Activated CD8-positive, alpha-beta T cell treated with anti-CD3 and anti-CD28 coated beads, Interleukin-2, amount 10 ng/mL, durations not matched to agents 7 days and 5 days (primary cell): ENCODE data around the gene MYBPC1. TPM values are rescaled to one million over a fixed set of nuclear protein-coding genes. Genes with fewer than 3 reads are reported as not detected.
"Not testable (repeated sequence)": the region's sequence is repeated elsewhere in the genome, so short reads cannot be mapped to it uniquely, and the experiment has no call there.

Experiments used
- ATAC-seq: fragments of 150-1000 bp; cut with Tn5 transposase; one replicate; pipeline ENCODE4 v1.10.0; 2021; ENCODE audit warnings: moderate library complexity
- CTCF ChIA-PET: fragments of 350-600 bp; sonication (Branson Sonifier 250); formaldehyde crosslinking; loops from one replicate; lab custom pipeline; 2021; ENCODE audit warnings: antibody characterized with exemption; lab: Charles Lee
- POLR2A ChIA-PET: fragments of 350-600 bp; sonication (Branson Sonifier 250); formaldehyde crosslinking; loops from one replicate; lab custom pipeline; 2021; ENCODE audit warnings: antibody characterized with exemption; lab: Charles Lee
- DNase-seq: peaks from one replicate; pipeline ENCODE4 v3.0.0-alpha.2; 2020
- H3K27ac Mint-ChIP-seq: one replicate; pipeline ENCODE4 v1.8.0; 2021; ENCODE audit warnings: mild to moderate bottlenecking, mixed read lengths
- H3K27me3 Mint-ChIP-seq: one replicate; pipeline ENCODE4 v1.8.0; 2021; ENCODE audit warnings: low read depth, mixed read lengths
- H3K36me3 Mint-ChIP-seq: one replicate; pipeline ENCODE4 v1.8.0; 2021; ENCODE audit warnings: low read depth, mixed read lengths
- H3K4me1 Mint-ChIP-seq: one replicate; pipeline ENCODE4 v1.8.0; 2021; ENCODE audit warnings: low read depth, mixed read lengths
- H3K4me3 Mint-ChIP-seq: one replicate; pipeline ENCODE4 v1.8.0; 2021; ENCODE audit warnings: mild to moderate bottlenecking, mixed read lengths
- H3K9me3 Mint-ChIP-seq: one replicate; pipeline ENCODE4 v1.8.0; 2022; ENCODE audit warnings: mixed read lengths; ENCODE audit not compliant: insufficient read depth
- total RNA-seq, 2 experiments: library from RNA; stranded (reverse); gene quantifications; one replicate each; pipeline ENCODE4 v1.2.3, GENCODE V29; 2021

MYBPC1 gene
- total RNA-seq, 2 experiments from 2014 or later = not detected

DNA sequence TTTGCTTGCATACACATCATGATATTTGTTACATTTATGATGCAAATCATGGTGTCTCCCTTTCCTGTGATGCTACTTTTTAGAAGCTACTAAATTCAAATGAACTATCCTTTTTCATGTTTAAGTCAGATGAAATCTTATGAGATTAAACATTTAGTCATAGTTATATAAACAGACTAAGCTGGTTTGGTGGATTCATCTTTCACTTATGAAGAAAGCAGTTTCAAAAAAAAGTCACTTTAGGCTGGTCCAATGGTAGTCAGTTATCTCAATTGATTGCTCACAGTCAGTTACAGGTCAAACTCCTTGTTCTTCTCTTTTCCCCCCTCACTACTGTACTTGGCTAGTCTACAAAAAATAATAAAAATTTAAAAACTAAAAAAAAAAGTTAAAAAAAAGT lies 124.8 kb downstream of the MYBPC1 start:
- ATAC-seq (no peak), DNase-seq (no peak)
- no peaks in the 10 kb centered on the region for H3K9me3 Mint-ChIP-seq
- H3K27ac Mint-ChIP-seq = no peak overlapping the region
- H3K27me3 Mint-ChIP-seq = no peaks in the 10 kb centered on the region
- CTCF ChIA-PET = interaction anchor here (0.7 to 1.5 kb wide), 2 partner anchors 54 to 308 kb away, joined by 3 read pairs; no protein-coding TSS in a partner anchor
- H3K4me1 Mint-ChIP-seq = no peaks in the 10 kb centered on the region
- no peak overlapping the region for H3K4me3 Mint-ChIP-seq
- H3K36me3 Mint-ChIP-seq = peaks cover 3% of the 10 kb centered on the region
- POLR2A ChIA-PET = no interaction called here

DNA sequence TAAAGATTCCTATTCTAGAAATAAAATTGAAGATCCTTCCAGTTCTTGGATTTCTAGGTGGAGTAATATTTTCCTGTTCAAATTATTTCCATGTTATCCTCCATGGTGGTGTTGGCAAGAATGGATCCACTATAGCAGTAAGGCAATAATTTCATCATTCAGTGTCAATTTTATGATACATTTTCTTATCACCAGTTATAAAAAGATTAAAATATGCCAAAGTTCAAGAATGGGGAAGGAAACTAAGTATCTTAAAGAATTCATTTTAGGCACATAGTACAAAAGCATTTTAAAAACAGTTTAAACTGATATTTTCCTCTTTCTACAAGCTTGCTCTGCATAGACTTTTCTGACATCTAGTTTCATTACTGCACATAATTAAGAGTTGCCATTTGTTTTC lies 125.3 kb downstream of the MYBPC1 start:
- no peak overlapping the region for H3K27ac Mint-ChIP-seq
- ChIA-PET POLR2A (no interaction called here), CTCF (interaction anchor here (0.7 to 1.5 kb wide), 2 partner anchors 54 to 308 kb away, joined by 3 read pairs; no protein-coding TSS in a partner anchor)
- H3K36me3 Mint-ChIP-seq = peaks cover 6% of the 10 kb centered on the region
- H3K27me3 Mint-ChIP-seq = no peaks in the 10 kb centered on the region
- H3K9me3 Mint-ChIP-seq = no peaks in the 10 kb centered on the region
- no peak for DNase-seq
- no peak for ATAC-seq
- H3K4me3 Mint-ChIP-seq = no peak overlapping the region
- H3K4me1 Mint-ChIP-seq = no peaks in the 10 kb centered on the region

DNA sequence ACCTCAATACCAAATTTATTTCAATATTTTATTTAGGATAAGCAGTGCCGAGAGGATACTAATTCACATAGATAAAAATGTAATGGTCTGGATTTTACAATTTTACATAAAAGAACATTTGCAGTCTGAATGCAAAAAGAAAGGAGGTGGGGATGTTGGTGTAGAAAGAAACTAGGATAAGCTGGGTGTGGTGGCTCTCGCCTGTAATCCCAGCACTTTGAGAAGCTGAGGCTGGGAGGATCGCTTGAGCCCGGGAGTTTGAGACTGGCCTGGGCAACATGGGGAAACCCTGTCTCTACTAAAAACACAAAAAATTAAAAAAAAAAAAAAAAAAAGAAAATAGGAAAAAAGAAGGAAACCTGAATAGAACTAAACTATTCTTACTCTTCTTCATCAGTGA lies 127.6 kb downstream of the MYBPC1 start:
- DNase-seq (no peak), ATAC-seq (no peak)
- ChIA-PET CTCF (interaction anchor here (2.3 kb wide), 1 partner anchor 118 kb away, joined by 5 read pairs; no protein-coding TSS in a partner anchor), POLR2A (no interaction called here)
- H3K36me3 Mint-ChIP-seq = peaks cover 14% of the 10 kb centered on the region
- peaks cover 5% of the 10 kb centered on the region for H3K4me1 Mint-ChIP-seq
- no peak overlapping the region for H3K4me3 Mint-ChIP-seq
- no peaks in the 10 kb centered on the region for H3K9me3 Mint-ChIP-seq
- H3K27me3 Mint-ChIP-seq = no peaks in the 10 kb centered on the region
- no peak overlapping the region for H3K27ac Mint-ChIP-seq

DNA sequence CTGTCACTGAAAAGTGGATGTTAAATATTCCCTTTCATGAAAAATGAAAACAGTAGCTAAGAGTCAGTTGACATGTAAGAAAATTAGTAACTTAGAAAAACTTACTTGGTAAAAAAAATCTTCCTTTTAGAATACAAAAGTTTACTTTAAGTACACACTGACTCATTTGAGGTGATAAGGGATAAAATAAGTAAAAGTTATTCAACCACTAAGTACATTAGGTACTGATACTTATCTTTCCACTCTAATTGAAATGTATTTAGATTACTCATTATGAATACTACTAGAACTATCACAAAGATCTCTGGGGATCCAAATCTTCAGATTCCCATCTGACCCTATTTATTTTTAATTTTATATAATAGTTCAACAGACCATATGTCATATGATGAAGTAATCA lies 132.3 kb downstream of the MYBPC1 start:
- no peak overlapping the region for H3K27ac Mint-ChIP-seq
- POLR2A ChIA-PET = no interaction called here

DNA sequence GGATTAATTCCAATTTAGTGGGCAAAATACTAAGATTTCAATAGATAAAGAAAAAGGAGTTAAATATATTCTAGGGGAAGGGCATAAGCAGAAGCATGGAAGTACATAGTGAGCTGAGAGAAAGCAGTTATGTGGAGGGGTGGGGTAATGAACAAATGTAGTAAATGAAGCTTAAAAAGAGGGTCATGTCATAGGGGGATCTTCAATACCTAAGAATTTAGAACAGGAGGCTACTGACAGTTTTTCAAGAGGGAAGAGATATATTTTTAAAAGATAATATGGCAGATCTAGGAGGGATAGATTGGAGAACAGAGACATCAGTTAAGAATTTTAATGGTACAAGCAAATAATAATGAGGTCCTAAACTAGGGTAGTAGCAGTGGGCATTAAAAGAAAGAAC lies 135.1 kb downstream of the MYBPC1 start:
- CTCF ChIA-PET = interaction anchor here (0.6 kb wide), 1 partner anchor 95 kb away, joined by 3 read pairs; no protein-coding TSS in a partner anchor
- no peaks in the 10 kb centered on the region for H3K27me3 Mint-ChIP-seq
- POLR2A ChIA-PET = no interaction called here
- no peak for DNase-seq
- H3K9me3 Mint-ChIP-seq = no peaks in the 10 kb centered on the region
- no peak for ATAC-seq
- peaks cover 5% of the 10 kb centered on the region for H3K4me1 Mint-ChIP-seq
- peaks cover 28% of the 10 kb centered on the region for H3K36me3 Mint-ChIP-seq
- no peak overlapping the region for H3K4me3 Mint-ChIP-seq
- H3K27ac Mint-ChIP-seq = no peak overlapping the region

More for the DNA sequence above, 132.3 kb downstream of the MYBPC1 start:
- Mint-ChIP-seq H3K4me1 (peaks cover 5% of the 10 kb centered on the region), H3K9me3 (no peaks in the 10 kb centered on the region), H3K36me3 (peaks cover 22% of the 10 kb centered on the region), H3K27me3 (no peaks in the 10 kb centered on the region), H3K4me3 (no peak overlapping the region)
- ATAC-seq (no peak), DNase-seq (no peak)
- CTCF ChIA-PET = no interaction called here

DNA sequence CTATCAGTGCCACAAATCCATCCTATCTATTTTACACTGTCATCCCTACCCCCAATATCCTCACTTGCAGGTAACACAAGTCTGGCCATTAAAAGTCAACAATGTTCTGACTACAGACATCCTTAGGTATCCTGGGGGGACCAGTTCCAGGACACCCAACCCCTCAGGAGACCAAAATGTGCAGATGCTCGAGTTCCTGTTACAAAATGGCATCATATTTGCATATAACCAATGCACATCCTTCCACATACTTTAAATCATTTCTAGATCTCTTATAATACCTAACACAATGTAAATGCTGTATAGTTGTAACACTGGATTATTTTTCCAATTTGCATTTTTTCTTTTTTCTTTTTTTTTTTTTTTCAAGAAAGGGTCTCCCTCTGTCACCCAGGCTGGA lies 137.5 kb downstream of the MYBPC1 start:
- Mint-ChIP-seq H3K27ac (no peak overlapping the region), H3K4me3 (no peak overlapping the region), H3K27me3 (no peaks in the 10 kb centered on the region), H3K9me3 (no peaks in the 10 kb centered on the region), H3K4me1 (no peaks in the 10 kb centered on the region), H3K36me3 (peaks cover 18% of the 10 kb centered on the region)
- ChIA-PET CTCF (no interaction called here), POLR2A (no interaction called here)
- ATAC-seq = no peak
- DNase-seq = no peak

DNA sequence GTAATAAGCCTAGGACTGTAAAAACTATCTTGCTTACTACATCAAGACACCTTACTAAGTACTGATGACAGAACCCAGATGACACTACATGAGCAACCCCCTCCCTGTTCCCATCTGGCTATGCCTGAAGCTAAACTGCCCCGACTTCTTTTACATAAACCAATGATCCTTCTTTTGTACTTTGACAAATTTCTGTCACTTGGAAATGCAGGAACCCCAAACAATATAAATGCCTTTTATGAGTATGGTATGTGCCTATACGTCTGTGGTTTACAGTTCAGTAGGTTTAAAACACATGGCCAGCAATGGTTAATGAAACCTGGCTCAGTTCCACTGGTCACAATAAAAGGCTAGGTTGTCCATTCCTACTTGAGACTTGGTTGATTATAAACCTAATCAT lies 138.4 kb downstream of the MYBPC1 start:
- Mint-ChIP-seq H3K4me3 (no peak overlapping the region), H3K27ac (no peak overlapping the region), H3K27me3 (no peaks in the 10 kb centered on the region), H3K36me3 (peaks cover 20% of the 10 kb centered on the region), H3K4me1 (no peaks in the 10 kb centered on the region), H3K9me3 (no peaks in the 10 kb centered on the region)
- ATAC-seq (no peak), DNase-seq (no peak)
- CTCF ChIA-PET = interaction anchor here (1.1 to 1.6 kb wide), 2 partner anchors 27 kb away, joined by 3 to 5 read pairs; no protein-coding TSS in a partner anchor
- POLR2A ChIA-PET = no interaction called here

DNA sequence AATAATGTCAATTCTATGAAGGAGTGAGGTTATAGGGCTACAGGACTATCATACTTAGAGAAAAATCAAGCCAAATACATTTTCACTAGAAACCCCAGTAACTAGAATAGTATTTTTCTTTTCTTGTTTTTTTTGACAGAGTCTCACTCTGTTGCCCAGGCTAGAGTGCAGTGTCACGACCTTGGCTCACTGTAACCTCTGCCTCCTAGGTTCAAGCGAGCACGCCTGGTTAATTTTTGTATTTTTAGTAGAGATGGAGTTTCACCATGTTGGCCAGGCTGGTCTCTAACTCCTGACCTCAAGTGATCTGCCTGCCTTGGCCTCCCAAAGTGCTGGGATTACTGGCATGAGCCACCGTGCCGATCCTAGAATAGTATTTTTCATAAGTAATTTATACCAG lies 139.7 kb downstream of the MYBPC1 start:
- DNase-seq, H3K4me3 Mint-ChIP-seq, H3K27me3 Mint-ChIP-seq, H3K4me1 Mint-ChIP-seq, POLR2A ChIA-PET, ATAC-seq, H3K9me3 Mint-ChIP-seq, H3K27ac Mint-ChIP-seq: not testable (repeated sequence)
- peaks cover 19% of the 10 kb centered on the region for H3K36me3 Mint-ChIP-seq
- CTCF ChIA-PET = interaction anchor here (1.1 kb wide), 1 partner anchor 29 kb away, joined by 3 read pairs; no protein-coding TSS in a partner anchor

Other genes with a start within 250 kb of the MYBPC1 start
- gene ARL1, start 187.2 kb upstream of the MYBPC1 start, total RNA-seq = 10 to 100 TPM; 40.1 to 40.4 TPM
- gene SPIC, start 119.6 kb upstream of the MYBPC1 start, total RNA-seq = not detected
- 10 to 100 TPM; 12.6 to 13.1 TPM for gene CHPT1, start 102.7 kb downstream of the MYBPC1 start, total RNA-seq
- 1 to 10 TPM; 1.7 to 2.0 TPM for gene SYCP3, start 144.5 kb downstream of the MYBPC1 start, total RNA-seq
- gene GNPTAB, start 236.0 kb downstream of the MYBPC1 start, total RNA-seq = 100 to 1,000 TPM; 104 to 109 TPM